ENCODE results near the gene SMNDC1.
"Not testable (repeated sequence)": the region's sequence is repeated elsewhere in the genome, so short reads cannot be mapped to it uniquely, and the experiment has no call there.

SMNDC1 gene

DNA sequence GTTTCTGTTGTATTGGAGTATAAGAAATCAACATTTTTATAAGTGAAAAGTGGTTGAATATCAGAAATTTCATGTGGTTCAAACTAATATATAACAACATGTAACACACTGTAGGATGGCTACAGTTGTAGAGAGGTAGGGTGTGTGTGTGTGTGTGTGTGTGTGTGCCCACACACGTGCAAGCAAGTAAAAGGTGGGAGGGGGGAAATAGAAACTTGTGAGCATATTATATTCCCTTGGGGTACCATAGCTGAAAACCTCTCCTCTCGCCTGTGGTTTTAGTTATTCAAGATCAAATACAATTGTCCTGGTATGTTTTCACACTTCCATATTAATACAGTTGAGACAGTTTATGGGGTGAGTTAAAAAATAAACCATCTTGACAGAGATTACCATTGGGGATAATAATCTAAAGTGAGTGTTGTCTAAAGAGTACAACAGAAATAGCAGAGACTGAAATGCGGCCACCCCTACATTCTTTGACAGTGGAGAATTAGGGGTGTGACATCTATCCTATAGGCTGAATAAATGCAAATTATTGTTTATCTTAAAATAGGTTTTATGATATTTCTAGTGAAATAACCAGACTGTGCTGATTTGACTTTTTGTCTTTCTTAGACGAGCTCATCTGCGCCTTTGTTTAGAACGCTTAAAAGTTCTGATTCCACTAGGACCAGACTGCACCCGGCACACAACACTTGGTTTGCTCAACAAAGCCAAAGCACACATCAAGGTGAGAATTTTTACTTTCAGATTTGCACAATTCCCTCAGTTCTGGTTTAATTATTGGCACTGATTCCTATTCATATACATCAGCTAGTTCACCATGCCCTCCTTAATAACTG is 25.9 kb downstream of the SMNDC1 start:
- no peak for DNase-seq

DNA sequence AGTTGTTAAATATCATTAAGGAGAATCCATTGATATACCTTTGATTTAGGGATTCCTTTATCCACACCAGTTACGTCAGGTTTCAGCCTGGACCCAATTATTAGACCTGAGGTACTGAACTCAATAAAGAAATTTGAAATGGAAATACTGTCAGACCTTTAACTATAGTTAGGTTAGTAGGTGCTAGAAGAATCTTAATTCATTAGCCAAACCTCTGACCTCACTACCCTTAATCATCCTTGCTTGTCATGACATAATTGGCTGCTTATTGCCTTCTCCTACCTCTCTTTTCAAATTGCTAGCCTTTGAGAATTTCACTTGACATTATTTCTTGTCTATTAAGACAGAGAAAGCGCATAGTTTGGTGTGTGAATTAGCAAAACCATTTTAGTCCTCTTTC is 27.1 kb downstream of the SMNDC1 start:
- DNase-seq: no peak

DNA sequence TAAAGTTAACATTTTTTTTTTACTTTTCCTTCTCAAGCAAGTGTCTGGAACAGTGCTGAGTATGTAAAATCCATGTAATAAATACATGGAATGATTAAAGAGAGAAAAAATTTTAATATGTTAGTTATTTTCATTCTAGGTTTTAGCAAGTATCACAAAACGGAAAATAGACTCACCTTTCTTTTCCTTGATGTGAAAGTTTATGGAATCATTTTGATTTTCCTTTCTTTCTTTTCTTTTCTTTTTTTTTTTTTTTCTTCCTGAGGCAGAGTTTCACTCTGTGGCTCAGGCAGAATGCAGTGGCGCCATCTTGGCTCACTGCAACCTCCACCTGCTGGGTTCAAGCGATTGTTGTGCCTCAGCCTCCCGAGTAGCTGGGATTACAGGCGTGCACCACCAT is 28.1 kb downstream of the SMNDC1 start:
- no peak for DNase-seq

DNA sequence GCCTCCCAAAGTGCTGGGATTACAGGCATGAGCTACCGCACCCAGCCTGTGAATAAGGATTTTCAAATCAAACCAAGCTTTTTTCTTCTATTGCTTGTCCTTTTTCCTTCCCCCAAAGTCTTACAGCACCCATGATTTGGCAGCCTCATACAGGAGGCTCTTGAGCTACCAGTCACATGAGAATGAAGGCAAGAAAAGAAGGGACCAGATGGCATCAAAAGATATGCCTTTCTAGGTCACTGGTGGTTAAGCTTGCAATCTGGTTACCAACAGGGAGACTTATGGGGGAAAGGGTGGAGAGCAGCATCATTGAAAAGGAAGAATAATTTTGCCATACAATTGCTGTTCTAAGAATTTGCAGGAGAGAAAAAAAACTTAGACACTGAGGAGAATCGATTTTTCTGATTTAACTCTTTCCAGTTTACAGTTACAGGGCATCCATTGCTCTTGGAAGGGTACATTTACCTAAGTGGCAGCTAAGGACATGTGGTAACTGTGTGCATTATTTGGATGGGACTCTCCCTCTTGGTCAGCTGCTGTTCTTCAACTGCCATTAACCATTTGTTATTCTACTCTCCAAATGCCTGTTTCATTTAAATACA is 29.5 kb downstream of the SMNDC1 start:
- DNase-seq: no peak

DNA sequence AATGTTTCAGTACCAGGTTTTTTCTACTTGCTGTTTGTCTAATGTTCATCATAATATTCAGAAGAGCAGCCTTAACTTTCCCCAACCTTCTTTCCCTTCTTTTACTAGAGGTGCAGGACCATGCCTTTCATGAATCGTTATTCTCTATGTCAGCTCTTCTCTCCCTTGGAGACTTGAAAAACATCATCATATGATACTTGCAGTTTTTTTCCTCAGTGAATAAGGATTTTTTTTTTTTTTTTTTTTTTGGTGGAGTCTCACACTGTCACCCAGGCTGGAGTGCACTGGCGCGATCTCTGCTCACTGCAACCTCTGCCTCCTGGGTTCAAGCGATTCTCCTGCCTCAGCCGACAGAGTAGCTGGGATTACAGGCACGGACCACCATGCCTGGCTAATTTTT is 30.1 kb downstream of the SMNDC1 start:
- no peak for DNase-seq

DNA sequence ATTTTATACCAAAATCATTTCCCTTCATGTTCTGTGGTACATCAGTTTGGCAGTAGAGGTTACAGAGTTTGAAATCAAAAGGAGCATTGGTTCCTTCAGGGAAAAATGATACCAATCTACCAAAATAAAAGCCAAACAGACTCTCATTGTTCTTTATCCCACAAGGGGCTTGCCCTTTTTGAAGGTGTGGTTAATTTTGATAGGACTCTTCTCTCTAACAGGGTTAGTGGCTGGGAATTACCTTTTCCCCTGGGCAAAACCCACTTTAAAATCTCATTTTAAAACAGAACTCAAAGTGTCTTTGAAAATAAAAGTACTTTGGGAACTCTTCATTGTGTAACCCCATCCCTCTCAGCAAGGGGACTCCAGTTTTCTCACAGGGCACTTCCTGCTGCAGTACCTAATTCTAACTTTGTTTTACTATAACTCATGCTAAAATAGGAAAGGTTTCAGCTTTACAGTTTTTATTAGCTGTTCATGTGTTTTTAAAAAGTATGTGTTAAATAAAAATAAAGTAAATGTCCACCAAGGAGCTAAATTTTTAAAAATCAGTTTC is 30.6 kb downstream of the SMNDC1 start:
- no peak for DNase-seq

DNA sequence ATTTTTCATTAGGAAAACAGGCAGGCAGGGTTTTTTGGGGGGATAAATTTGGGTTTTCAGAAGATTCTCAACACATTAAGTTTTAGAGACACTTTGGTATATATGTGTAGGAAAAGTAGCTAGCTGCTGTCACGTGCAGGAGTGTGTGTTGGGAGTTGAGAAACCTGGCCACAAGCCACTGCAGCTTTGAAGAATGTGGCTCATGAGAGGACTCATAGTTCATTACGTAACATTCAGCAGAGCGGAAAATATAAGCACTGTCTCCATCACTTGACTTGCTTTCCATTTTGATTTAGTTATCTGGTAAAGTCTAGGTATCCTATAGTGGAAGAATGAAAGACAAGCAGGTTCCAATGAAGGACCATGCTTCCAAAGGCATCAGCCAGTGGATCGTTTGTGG is 31.2 kb downstream of the SMNDC1 start:
- DNase-seq: no peak

DNA sequence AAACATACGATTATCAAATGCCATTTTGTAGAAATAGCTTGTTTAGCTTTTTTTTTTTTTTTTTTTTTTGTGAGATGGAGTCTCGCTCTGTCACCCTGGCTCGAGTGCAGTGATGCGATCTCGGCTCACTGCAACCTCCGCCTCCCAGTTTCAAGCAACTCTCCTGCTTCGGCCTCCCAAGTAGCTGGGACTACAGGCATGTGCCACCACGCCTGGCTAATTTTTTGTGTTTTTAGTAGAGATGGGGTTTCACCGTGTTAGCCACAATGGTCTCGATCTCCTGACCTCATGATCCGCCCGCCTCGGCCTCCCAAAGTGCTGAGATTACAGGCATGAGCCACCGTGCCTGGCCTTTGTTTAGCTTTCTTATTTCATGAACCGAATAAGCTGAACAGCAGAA is 31.7 kb downstream of the SMNDC1 start:
- not testable (repeated sequence) for DNase-seq

DNA sequence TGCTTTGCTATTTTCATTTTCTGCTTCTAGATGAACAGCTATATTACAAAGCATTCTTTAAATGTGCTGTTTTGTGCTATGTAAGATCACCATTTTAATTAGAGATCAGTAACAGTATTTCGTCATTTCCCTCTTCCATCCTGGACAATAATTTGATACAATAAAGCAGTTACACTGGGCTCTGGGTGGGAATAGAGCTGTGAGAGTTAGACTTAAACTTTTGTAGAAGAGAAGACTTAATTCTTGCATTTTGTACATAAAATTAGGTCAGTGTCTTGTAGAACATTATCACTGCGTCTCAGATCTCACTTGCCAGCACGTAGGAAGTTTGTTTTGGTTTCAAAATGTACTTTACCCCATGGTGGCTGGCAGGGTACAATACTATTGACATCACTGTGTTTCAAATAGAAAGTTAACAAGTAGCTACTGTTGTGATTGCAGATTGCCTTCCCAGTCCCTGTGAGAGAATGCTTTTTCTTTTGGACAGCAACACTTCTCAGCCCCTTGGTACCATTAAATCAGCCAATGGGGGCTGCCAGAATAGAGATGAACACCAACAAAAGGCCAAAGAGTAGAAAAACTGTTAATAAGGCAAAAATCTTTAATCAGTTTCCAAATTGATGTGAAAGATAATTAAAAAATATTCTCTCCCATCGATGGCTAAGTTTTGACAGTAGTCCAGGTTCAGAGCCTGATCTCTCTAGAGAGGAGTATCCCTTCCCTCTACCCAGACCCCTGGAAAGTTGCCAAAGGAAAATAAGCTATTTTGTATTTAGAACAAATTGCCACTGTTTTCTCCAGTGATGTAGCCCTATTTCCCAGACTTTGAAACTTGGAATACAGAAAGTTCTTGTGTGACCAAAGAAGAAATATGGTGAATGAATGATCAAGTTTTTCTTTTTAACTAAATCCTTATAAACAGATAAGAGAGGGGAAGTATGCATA is 35.1 kb downstream of the SMNDC1 start:
- no peak for DNase-seq

DNA sequence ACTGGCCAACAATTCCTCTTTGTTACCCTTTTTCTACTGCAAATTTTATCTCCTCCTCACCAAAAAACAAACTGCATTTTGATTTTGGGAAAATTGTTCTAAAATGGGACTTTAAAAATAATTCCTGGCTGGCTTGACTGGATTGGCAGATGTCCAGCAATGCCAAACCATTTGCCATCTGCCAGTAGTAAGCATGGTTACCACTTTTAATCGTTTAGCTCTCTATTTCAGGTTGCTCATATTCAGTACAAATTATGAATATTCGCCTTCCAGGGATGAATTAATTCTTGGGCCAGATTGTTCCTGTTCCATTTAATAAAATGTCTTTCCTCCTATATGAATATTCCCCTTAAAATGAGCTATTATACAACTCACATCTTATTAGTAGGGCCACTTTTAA is 35.7 kb downstream of the SMNDC1 start:
- DNase-seq: no peak

DNA sequence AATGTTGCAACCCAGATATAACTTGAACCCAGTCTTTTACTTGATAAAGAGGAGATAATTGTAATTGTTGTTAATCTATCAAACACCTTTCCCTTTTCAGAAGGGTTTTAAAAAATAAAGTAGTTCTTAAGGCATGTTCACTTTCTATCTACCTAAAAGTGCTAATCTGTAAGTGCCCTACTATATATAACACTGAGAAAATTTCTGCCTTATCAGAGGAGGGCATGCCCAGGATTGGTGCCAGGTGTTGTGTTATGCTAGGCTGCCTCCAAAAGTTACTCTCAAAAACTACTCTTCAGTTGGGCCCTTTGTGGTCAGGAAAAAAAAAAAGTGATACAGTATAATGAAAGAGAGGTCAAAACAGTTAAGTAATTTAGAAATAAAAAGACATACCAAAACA is 36.3 kb downstream of the SMNDC1 start:
- DNase-seq: no peak

DNA sequence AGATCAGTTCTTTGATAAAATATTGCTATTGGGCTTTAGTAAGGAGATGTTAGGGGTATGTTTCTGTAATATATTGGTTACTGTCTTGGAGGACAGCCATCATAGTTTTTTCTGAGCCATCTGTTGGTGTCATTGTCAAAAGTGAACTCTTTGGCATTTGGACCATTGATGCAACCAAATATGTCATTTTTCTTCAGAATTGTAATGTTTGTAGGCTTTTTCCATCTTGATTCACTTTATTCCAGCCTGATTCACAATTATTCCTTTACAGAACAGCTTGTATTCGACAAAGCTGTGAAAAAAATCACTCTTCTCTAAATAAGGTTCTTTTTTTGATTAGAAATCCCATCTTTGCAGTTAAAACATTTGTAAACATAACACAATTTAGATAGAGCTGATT is 37.4 kb downstream of the SMNDC1 start:
- DNase-seq: no peak

DNA sequence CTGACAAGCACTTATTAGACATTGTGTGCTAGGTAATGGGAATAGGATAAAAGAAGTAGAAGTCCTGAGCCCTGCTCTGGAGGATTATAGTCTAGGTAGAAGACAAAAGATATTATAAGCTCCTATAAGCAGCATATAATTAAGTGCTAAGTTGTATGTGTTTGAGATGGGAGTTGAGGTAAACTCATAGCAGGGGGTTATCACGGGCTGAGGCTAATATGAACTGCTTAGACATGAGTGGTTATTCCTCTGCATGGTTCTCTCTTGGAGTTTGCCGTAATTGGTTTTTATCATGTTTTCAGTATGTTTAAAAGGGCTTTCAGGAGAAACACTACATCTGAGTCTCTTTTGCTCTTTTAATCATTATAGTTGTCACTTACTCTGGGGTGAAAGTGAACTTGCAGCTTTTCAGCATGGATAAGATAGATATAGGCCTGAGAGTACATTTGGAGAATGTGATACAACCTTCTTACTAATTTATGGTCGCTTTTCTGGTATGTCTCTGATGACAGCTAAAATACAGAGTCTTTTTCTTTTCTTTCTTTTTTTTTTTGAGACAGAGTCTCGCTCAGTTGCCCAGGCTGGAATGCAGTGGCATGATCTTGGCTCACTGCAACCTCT is 39.0 kb downstream of the SMNDC1 start:
- DNase-seq: no peak

DNA sequence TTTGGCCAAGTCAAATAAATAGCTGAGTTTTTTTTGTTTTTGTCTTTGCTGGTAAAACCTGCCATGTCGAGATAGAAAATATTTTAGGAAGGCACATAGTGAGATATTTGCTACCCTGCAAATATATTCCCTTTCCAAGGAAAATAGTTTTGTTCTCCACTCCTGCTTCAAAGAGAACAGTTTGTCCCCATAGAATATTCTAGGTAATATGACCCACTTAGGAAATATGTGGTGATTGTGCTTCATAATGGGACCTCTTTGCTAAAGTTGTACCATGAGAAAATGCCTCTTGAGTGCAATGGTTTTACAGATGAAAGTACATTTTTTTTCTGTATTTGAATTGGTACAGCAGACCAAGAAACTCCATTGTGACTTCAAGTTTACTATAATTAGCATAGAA is 41.6 kb downstream of the SMNDC1 start:
- no peak for DNase-seq

DNA sequence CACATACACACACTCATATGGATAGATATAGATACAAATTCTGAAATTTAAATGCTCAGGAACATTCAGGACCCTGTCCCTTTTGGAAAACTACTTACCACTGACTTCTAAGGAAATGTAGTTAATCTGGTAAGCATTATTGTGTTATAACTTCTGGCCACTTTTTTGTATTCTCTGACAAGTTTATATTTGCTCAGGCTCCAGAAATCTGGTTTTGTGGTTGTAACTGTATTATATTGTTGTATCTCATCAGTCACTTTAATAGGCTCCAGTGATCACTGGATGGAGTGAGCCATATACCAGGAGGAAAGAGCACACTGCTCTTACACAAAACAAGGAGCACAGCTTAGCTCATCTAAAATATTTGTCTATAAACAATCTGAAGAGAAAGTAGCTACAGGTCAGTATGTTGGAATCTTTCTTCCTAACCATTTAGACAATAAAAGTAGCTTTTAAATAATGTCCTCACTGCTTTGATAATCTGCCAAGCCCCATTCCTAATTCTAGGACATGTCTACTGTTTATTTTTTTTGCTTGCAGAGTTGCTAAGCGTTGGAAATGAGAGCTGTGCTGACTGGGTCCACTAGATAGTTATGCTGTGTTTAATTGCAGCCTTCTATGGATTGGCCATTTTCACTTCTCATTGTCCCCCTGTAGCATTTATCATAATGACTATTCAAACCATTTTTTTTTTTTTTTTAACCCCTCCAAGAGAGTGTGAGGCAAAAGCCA is 43.8 kb downstream of the SMNDC1 start:
- no peak for DNase-seq

DNA sequence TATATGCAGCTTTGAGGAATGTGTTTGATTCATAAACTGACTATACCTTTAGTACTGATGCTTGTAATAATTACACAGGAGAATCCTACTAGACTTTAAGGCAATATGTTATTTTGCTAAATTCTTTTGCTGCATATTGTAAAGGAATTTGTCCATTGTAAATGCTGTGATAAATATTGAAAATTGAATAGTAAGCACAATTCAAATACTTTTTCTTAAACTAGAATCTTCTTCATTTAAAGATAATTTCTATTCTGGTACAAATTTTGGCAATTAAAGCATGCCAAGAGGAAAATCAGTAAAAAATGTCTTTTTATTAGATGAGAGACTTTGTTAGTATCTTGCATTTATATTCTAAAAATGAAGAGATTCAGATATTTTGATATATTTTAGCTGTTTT is 45.4 kb downstream of the SMNDC1 start:
- DNase-seq: no peak

DNA sequence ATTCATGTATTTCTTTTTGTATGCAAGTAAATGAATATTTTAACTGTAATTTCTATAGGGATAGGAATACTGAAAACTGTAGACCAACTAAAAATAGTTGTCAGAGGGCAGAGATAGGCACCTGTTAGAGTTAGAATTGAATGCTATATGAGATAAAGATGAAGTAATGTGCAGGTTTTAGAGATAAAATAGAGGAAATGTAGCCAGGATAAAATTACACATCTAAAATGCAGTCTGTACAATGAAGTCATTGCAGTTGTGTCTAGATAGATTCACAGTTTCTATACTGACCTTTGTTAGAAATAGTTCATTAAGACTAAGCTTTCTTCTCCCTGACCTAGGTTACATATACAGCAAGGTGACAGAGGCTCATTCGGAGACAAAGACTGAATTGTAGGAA is 46.2 kb downstream of the SMNDC1 start:
- no peak for DNase-seq

DNA sequence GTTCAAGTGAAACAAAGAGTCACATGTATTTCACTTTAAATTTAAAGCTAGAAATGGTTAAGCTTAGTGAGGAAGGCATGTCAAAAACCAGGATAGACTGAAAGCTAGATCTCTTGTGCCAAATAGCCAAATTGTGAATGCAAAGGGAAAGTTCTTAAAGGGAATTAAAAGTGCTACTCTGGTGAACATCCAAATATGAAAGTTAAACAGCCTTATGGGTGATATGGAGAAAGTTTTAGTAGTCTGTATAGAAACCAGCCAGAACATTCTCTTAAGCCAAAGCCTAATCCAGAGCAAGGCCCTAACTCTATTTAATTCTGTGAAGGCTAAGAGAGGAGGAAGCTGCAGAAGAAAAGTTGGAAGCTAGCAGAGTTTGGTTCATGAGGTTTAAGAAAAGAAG is 50.3 kb downstream of the SMNDC1 start:
- DNase-seq: no peak

DNA sequence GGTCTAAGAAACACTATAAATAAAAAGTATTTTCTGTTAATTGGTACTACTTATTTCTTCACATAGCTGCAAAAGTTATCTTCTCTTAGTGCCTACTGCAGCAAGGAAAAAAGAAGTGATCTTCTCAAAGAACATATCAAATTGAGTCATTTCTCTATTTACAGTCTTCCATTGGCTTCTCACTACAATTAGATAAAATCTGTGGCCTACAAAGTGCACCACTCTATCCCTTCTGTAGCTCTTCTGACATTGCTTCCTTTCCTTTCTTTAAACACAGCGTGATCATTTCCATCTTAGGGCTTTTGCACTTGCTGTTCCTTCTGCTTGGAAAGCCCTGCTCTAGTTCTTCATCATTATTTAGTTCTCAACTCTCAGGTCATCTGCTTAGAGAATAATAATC is 52.6 kb downstream of the SMNDC1 start:
- no peak for DNase-seq

DNA sequence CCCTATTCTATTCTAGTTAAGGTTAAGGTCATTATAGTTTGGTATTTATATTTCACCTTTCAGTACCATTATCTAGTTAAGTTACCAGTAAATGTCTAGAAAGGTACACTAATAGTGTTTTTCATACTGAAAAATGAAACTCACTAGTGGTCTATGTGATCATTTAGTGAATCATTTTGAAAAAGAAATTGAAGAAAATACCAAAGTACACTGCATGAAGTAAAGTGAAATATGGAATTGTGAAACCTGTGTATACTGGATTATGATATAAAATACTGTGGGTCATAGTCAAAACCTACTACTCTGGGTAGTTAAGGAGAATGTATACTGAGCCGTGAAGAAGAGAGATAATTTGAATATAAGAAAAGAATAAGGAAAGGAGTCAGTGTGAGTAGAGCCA is 53.3 kb downstream of the SMNDC1 start:
- not testable (repeated sequence) for DNase-seq

DNA sequence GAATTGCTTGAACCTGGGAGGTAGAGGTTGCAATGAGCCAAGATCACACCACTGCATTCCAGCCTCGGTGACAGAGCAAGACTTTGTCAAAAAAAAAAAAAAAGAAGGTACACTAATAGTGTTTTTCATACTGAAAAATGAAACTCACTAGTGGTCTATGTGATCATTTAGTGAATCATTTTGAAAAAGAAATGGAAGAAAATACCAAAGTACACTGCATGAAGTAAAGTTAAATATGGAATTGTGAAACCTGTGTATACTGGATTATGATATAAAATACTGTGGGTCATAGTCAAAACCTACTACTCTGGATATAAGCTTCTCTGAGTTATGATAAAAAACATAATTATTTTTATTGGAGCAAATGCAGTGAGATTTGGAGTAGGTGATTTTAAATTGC is 55.2 kb downstream of the SMNDC1 start:
- DNase-seq: not testable (repeated sequence)

DNA sequence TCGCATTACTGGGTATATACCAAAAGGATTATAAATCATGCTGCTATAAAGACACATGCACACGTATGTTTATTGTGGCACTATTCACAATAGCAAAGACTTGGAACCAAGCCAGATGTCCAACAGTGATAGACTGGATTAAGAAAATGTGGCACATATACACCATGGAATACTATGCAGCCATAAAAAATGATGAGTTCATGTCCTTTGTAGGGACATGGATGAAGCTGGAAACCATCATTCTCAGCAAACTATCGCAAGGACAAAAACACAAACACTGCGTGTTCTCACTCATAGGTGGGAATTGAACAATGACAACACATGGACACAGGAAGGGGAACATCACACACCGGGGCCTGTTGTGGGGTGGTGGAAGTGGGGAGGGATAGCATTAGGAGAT is 56.9 kb downstream of the SMNDC1 start:
- DNase-seq: not testable (repeated sequence)
